ENCODE data around the gene PLVAP. TPM values are rescaled to one million over a fixed set of nuclear protein-coding genes. Genes with fewer than 3 reads are reported as not detected.

Gene PLVAP
- polyA plus RNA-seq, 1 donor: 40.7 TPM

GRCh38 chr19:17303167-17303939 lies 73.8 kb downstream of the PLVAP start, which contains the start of gene ABHD8:
ABHD8 (minus strand) TSS chr19:17303425; CDS start chr19:17301616, 1,809 bp downstream.
- DNase-seq (ENCODE audit: low read depth): peak; percentile 88

GRCh38 chr19:17302391-17303166 lies 74.6 kb downstream of the PLVAP start:
- DNase-seq (ENCODE audit: low read depth): no peak

Other genes with a start within 250 kb of the PLVAP start
- gene USE1, start 162.0 kb downstream of the PLVAP start, polyA plus RNA-seq (ENCODE audit: insufficient read length): 31.6 TPM
- gene OCEL1, start 151.1 kb downstream of the PLVAP start, polyA plus RNA-seq (ENCODE audit: insufficient read length): 8.8 TPM
- gene NR2F6, start 131.4 kb downstream of the PLVAP start, polyA plus RNA-seq (ENCODE audit: insufficient read length): 30.0 TPM
- 5.6 TPM for gene USHBP1, start 112.6 kb downstream of the PLVAP start, polyA plus RNA-seq (ENCODE audit: insufficient read length)
- gene BABAM1, start 109.9 kb downstream of the PLVAP start, polyA plus RNA-seq (ENCODE audit: insufficient read length): 77.1 TPM
- 1.8 TPM for gene ANKLE1, start 95.4 kb downstream of the PLVAP start, polyA plus RNA-seq (ENCODE audit: insufficient read length)
- gene ABHD8, start 73.9 kb downstream of the PLVAP start, polyA plus RNA-seq (ENCODE audit: insufficient read length): 7.9 TPM
- 28.3 TPM for gene MRPL34, start 71.5 kb downstream of the PLVAP start, polyA plus RNA-seq (ENCODE audit: insufficient read length)
- 34.8 TPM for gene DDA1, start 67.8 kb downstream of the PLVAP start, polyA plus RNA-seq (ENCODE audit: insufficient read length)
- 7.9 TPM for gene ANO8, start 42.5 kb downstream of the PLVAP start, polyA plus RNA-seq (ENCODE audit: insufficient read length)
- gene GTPBP3, start 39.8 kb downstream of the PLVAP start, polyA plus RNA-seq (ENCODE audit: insufficient read length): 11.9 TPM
- gene CCDC194, start 16.9 kb upstream of the PLVAP start, polyA plus RNA-seq (ENCODE audit: insufficient read length): not detected
- 4.6 TPM for gene BST2, start 28.3 kb upstream of the PLVAP start, polyA plus RNA-seq (ENCODE audit: insufficient read length)
- 25.3 TPM for gene MVB12A, start 42.7 kb upstream of the PLVAP start, polyA plus RNA-seq (ENCODE audit: insufficient read length)
- gene TMEM221, start 71.3 kb upstream of the PLVAP start, polyA plus RNA-seq (ENCODE audit: insufficient read length): 1.3 TPM
- not detected for gene NXNL1, start 83.6 kb upstream of the PLVAP start, polyA plus RNA-seq (ENCODE audit: insufficient read length)
- gene SLC27A1, start 93.2 kb upstream of the PLVAP start, polyA plus RNA-seq (ENCODE audit: insufficient read length): 18.9 TPM
- 49.5 TPM for gene PGLS, start 134.3 kb upstream of the PLVAP start, polyA plus RNA-seq (ENCODE audit: insufficient read length)
- 67.4 TPM for gene COLGALT1, start 178.3 kb upstream of the PLVAP start, polyA plus RNA-seq (ENCODE audit: insufficient read length)

All from forelimb muscle (tissue), 1 donor.